GM19467 (cell line): ENCODE measurements around the gene ZNF768.

Source experiments
- ATAC-seq: cut with Tn5 transposase; IDR thresholded peaks from one replicate; pipeline ENCODE4 v1.9.1; 2021; ENCODE audit warnings: mild to moderate bottlenecking, moderate library complexity; ENCODE audit not compliant: unreplicated experiment

The ZNF768 gene

GRCh38 chr16:30526137-30526822 lies at the start of gene ZNF768:
Gene ZNF768, minus strand, starts transcription at chr16:30526566. Its CDS starts 153 bp downstream, at chr16:30526413.
- ATAC-seq, result peak; percentile 17

- ATAC-seq, result no peak
Observed at GRCh38 chr16:30574678-30575077, 48.3 kb upstream of the ZNF768 start.

- peak; percentile 71 for ATAC-seq
Observed at GRCh38 chr16:30571445-30572322, 45.3 kb upstream of the ZNF768 start, which contains the start of gene ZNF688. Gene ZNF688, minus strand, starts transcription at chr16:30571714. Its CDS starts 85 bp downstream, at chr16:30571629.

GRCh38 chr16:30570636-30571444 lies 44.5 kb upstream of the ZNF768 start:
- ATAC-seq, result no peak

- no peak for ATAC-seq
Observed at GRCh38 chr16:30569746-30570635, 43.6 kb upstream of the ZNF768 start.

- ATAC-seq, result no peak
Observed at GRCh38 chr16:30569281-30569680, 42.9 kb upstream of the ZNF768 start.

GRCh38 chr16:30567991-30568638 lies 41.7 kb upstream of the ZNF768 start:
- no peak for ATAC-seq

- no peak for ATAC-seq
Observed at GRCh38 chr16:30567160-30567990, 41.0 kb upstream of the ZNF768 start.

- no peak for ATAC-seq
Observed at GRCh38 chr16:30566531-30566930, 40.2 kb upstream of the ZNF768 start.

GRCh38 chr16:30565984-30566383 lies 39.6 kb upstream of the ZNF768 start:
- ATAC-seq, result no peak

GRCh38 chr16:30565526-30565925 lies 39.2 kb upstream of the ZNF768 start:
- no peak for ATAC-seq

GRCh38 chr16:30562021-30562420 lies 35.7 kb upstream of the ZNF768 start:
- no peak for ATAC-seq

- ATAC-seq, result no peak
Observed at GRCh38 chr16:30561089-30561816, 34.9 kb upstream of the ZNF768 start.

GRCh38 chr16:30559690-30560089 lies 33.3 kb upstream of the ZNF768 start:
- no peak for ATAC-seq

- ATAC-seq, result no peak
Observed at GRCh38 chr16:30558789-30559377, 32.5 kb upstream of the ZNF768 start.

- peak; percentile 90 for ATAC-seq
Observed at GRCh38 chr16:30557957-30558788, 31.8 kb upstream of the ZNF768 start, which contains the start of gene ZNF764. Gene ZNF764, minus strand, starts transcription at chr16:30558374. Its CDS starts 192 bp downstream, at chr16:30558182.

GRCh38 chr16:30557707-30557956 lies 31.3 kb upstream of the ZNF768 start:
- no peak for ATAC-seq
